ENCODE data around the gene EGFL7.
"Not testable (repeated sequence)": the region's sequence is repeated elsewhere in the genome, so short reads cannot be mapped to it uniquely, and the experiment has no call there.

EGFL7 gene

GRCh38 chr9:136697146-136697820 is 34.6 kb downstream of the EGFL7 start:
- H3K4me3 ChIP-seq (ENCODE audit: low read length), result no peak overlapping the region
- H2AFZ ChIP-seq (ENCODE audit: low read depth, low read length), result no peak overlapping the region
- no peaks in the 10 kb centered on the region for H3K36me3 ChIP-seq (ENCODE audit: insufficient read depth, low read length)
- no peaks in the 10 kb centered on the region for H3K9me3 ChIP-seq (ENCODE audit: low read length)
- no peaks in the 10 kb centered on the region for H3K4me1 ChIP-seq (ENCODE audit: insufficient read depth, low read length)
- peaks cover 24% of the 10 kb centered on the region for H3K27me3 ChIP-seq (ENCODE audit: insufficient read depth, low read length)

- no peak overlapping the region for H3K4me3 ChIP-seq (ENCODE audit: low read length)
- H2AFZ ChIP-seq (ENCODE audit: low read depth, low read length), result no peak overlapping the region
- H3K9me3 ChIP-seq (ENCODE audit: low read length), result no peaks in the 10 kb centered on the region
- H3K4me1 ChIP-seq (ENCODE audit: insufficient read depth, low read length), result no peaks in the 10 kb centered on the region
- no peaks in the 10 kb centered on the region for H3K36me3 ChIP-seq (ENCODE audit: insufficient read depth, low read length)
- H3K27me3 ChIP-seq (ENCODE audit: insufficient read depth, low read length), result peaks cover 18% of the 10 kb centered on the region
These were observed 35.3 kb downstream of the EGFL7 start for GRCh38 chr9:136697821-136698526.

GRCh38 chr9:136698635-136699246 is 36.0 kb downstream of the EGFL7 start:
- H3K36me3 ChIP-seq (ENCODE audit: insufficient read depth, low read length), result no peaks in the 10 kb centered on the region
- no peaks in the 10 kb centered on the region for H3K4me1 ChIP-seq (ENCODE audit: insufficient read depth, low read length)
- peaks cover 12% of the 10 kb centered on the region for H3K27me3 ChIP-seq (ENCODE audit: insufficient read depth, low read length)
- no peak overlapping the region for H2AFZ ChIP-seq (ENCODE audit: low read depth, low read length)
- no peak overlapping the region for H3K4me3 ChIP-seq (ENCODE audit: low read length)
- H3K9me3 ChIP-seq (ENCODE audit: low read length), result no peaks in the 10 kb centered on the region

- Histone ChIP-seq H3K27me3 (ENCODE audit: insufficient read depth, low read length) (peaks cover 13% of the 10 kb centered on the region), H3K4me3 (ENCODE audit: low read length) (no peak overlapping the region), H3K9me3 (ENCODE audit: low read length) (no peaks in the 10 kb centered on the region), H3K36me3 (ENCODE audit: insufficient read depth, low read length) (no peaks in the 10 kb centered on the region), H3K4me1 (ENCODE audit: insufficient read depth, low read length) (no peaks in the 10 kb centered on the region), H2AFZ (ENCODE audit: low read depth, low read length) (no peak overlapping the region)
These were observed 37.6 kb downstream of the EGFL7 start for GRCh38 chr9:136700304-136700703.

- H3K4me1 ChIP-seq (ENCODE audit: insufficient read depth, low read length), result no peaks in the 10 kb centered on the region
- H3K36me3 ChIP-seq (ENCODE audit: insufficient read depth, low read length), result no peaks in the 10 kb centered on the region
- no peak overlapping the region for H2AFZ ChIP-seq (ENCODE audit: low read depth, low read length)
- H3K9me3 ChIP-seq (ENCODE audit: low read length), result no peaks in the 10 kb centered on the region
- no peak overlapping the region for H3K4me3 ChIP-seq (ENCODE audit: low read length)
- H3K27me3 ChIP-seq (ENCODE audit: insufficient read depth, low read length), result peaks cover 16% of the 10 kb centered on the region
These were observed 38.4 kb downstream of the EGFL7 start for GRCh38 chr9:136700959-136701667.

- no peaks in the 10 kb centered on the region for H3K36me3 ChIP-seq (ENCODE audit: insufficient read depth, low read length)
- H3K9me3 ChIP-seq (ENCODE audit: low read length), result no peaks in the 10 kb centered on the region
- H3K4me3 ChIP-seq (ENCODE audit: low read length), result no peak overlapping the region
These were observed 38.9 kb downstream of the EGFL7 start for GRCh38 chr9:136701668-136702053.

GRCh38 chr9:136703276-136703860 is 40.7 kb downstream of the EGFL7 start:
- no peaks in the 10 kb centered on the region for H3K4me1 ChIP-seq (ENCODE audit: insufficient read depth, low read length)
- H3K9me3 ChIP-seq (ENCODE audit: low read length), result peaks cover 6% of the 10 kb centered on the region
- peaks cover 16% of the 10 kb centered on the region for H3K27me3 ChIP-seq (ENCODE audit: insufficient read depth, low read length)
- H3K36me3 ChIP-seq (ENCODE audit: insufficient read depth, low read length), result no peaks in the 10 kb centered on the region
- no peak overlapping the region for H2AFZ ChIP-seq (ENCODE audit: low read depth, low read length)
- no peak overlapping the region for H3K4me3 ChIP-seq (ENCODE audit: low read length)

More at GRCh38 chr9:136701668-136702053, 38.9 kb downstream of the EGFL7 start:
- H3K27me3 ChIP-seq (ENCODE audit: insufficient read depth, low read length), result peaks cover 16% of the 10 kb centered on the region
- no peak overlapping the region for H2AFZ ChIP-seq (ENCODE audit: low read depth, low read length)
- H3K4me1 ChIP-seq (ENCODE audit: insufficient read depth, low read length), result no peaks in the 10 kb centered on the region

- not testable (repeated sequence) for H2AFZ ChIP-seq (ENCODE audit: low read depth, low read length); H3K4me3 ChIP-seq (ENCODE audit: low read length); H3K36me3 ChIP-seq (ENCODE audit: insufficient read depth, low read length); H3K9me3 ChIP-seq (ENCODE audit: low read length); H3K4me1 ChIP-seq (ENCODE audit: insufficient read depth, low read length)
- H3K27me3 ChIP-seq (ENCODE audit: insufficient read depth, low read length), result peaks cover 22% of the 10 kb centered on the region
These were observed 42.0 kb downstream of the EGFL7 start for GRCh38 chr9:136704741-136705140.

- Histone ChIP-seq H3K27me3 (ENCODE audit: insufficient read depth, low read length) (peaks cover 23% of the 10 kb centered on the region), H3K4me3 (ENCODE audit: low read length) (no peak overlapping the region), H3K4me1 (ENCODE audit: insufficient read depth, low read length) (no peaks in the 10 kb centered on the region), H3K9me3 (ENCODE audit: low read length) (peaks cover 6% of the 10 kb centered on the region), H2AFZ (ENCODE audit: low read depth, low read length) (no peak overlapping the region), H3K36me3 (ENCODE audit: insufficient read depth, low read length) (no peaks in the 10 kb centered on the region)
These were observed 42.8 kb downstream of the EGFL7 start for GRCh38 chr9:136705564-136705963.

GRCh38 chr9:136707011-136707410 is 44.3 kb downstream of the EGFL7 start:
- no peak overlapping the region for H3K4me3 ChIP-seq (ENCODE audit: low read length)
- peaks cover 6% of the 10 kb centered on the region for H3K9me3 ChIP-seq (ENCODE audit: low read length)
- no peak overlapping the region for H2AFZ ChIP-seq (ENCODE audit: low read depth, low read length)
- H3K27me3 ChIP-seq (ENCODE audit: insufficient read depth, low read length), result peaks cover 13% of the 10 kb centered on the region
- H3K36me3 ChIP-seq (ENCODE audit: insufficient read depth, low read length), result no peaks in the 10 kb centered on the region
- H3K4me1 ChIP-seq (ENCODE audit: insufficient read depth, low read length), result peaks cover 5% of the 10 kb centered on the region

GRCh38 chr9:136707849-136708517 is 45.3 kb downstream of the EGFL7 start:
- H3K27me3 ChIP-seq (ENCODE audit: insufficient read depth, low read length), result peaks cover 13% of the 10 kb centered on the region

GRCh38 chr9:136709454-136710109 is 46.9 kb downstream of the EGFL7 start:
- H3K4me1 ChIP-seq (ENCODE audit: insufficient read depth, low read length), result peaks cover 20% of the 10 kb centered on the region
- H3K36me3 ChIP-seq (ENCODE audit: insufficient read depth, low read length), result no peaks in the 10 kb centered on the region
- H3K9me3 ChIP-seq (ENCODE audit: low read length), result peaks cover 6% of the 10 kb centered on the region
- H3K27me3 ChIP-seq (ENCODE audit: insufficient read depth, low read length), result peaks cover 13% of the 10 kb centered on the region
- no peak overlapping the region for H2AFZ ChIP-seq (ENCODE audit: low read depth, low read length)
- no peak overlapping the region for H3K4me3 ChIP-seq (ENCODE audit: low read length)

More at GRCh38 chr9:136707849-136708517, 45.3 kb downstream of the EGFL7 start:
- peaks cover 6% of the 10 kb centered on the region for H3K4me1 ChIP-seq (ENCODE audit: insufficient read depth, low read length)
- H3K4me3 ChIP-seq (ENCODE audit: low read length), result no peak overlapping the region
- no peak overlapping the region for H2AFZ ChIP-seq (ENCODE audit: low read depth, low read length)
- H3K36me3 ChIP-seq (ENCODE audit: insufficient read depth, low read length), result no peaks in the 10 kb centered on the region
- peaks cover 6% of the 10 kb centered on the region for H3K9me3 ChIP-seq (ENCODE audit: low read length)
